Retina (tissue), 1 donor: ENCODE results near the gene APCDD1L.
"Not testable (repeated sequence)": the region's sequence is repeated elsewhere in the genome, so short reads cannot be mapped to it uniquely, and the experiment has no call there.

Experiments used
- DNase-seq: peaks from one replicate; pipeline ENCODE4 v3.0.0-alpha.2; 2016

APCDD1L gene

GRCh38 chr20:58513580-58514285 is 1.5 kb downstream of the APCDD1L start:
- no peak for DNase-seq

GRCh38 chr20:58512808-58513552 is 2.2 kb downstream of the APCDD1L start:
- DNase-seq = peak; percentile 50

- no peak for DNase-seq
Observed at GRCh38 chr20:58511861-58512260, 3.3 kb downstream of the APCDD1L start.

- no peak for DNase-seq
Observed at GRCh38 chr20:58511364-58511763, 3.8 kb downstream of the APCDD1L start.

GRCh38 chr20:58510921-58511320 is 4.3 kb downstream of the APCDD1L start:
- DNase-seq = no peak

- DNase-seq = no peak
Observed at GRCh38 chr20:58508762-58509395, 6.3 kb downstream of the APCDD1L start.

GRCh38 chr20:58506999-58507398 is 8.2 kb downstream of the APCDD1L start:
- not testable (repeated sequence) for DNase-seq

GRCh38 chr20:58504566-58504965 is 10.6 kb downstream of the APCDD1L start:
- no peak for DNase-seq

- no peak for DNase-seq
Observed at GRCh38 chr20:58503668-58504067, 11.5 kb downstream of the APCDD1L start.

GRCh38 chr20:58500256-58500655 is 14.9 kb downstream of the APCDD1L start:
- no peak for DNase-seq

- DNase-seq = peak; percentile 31
Observed at GRCh38 chr20:58498470-58499068, 16.6 kb downstream of the APCDD1L start.

- DNase-seq = peak; percentile 37
Observed at GRCh38 chr20:58497724-58498469, 17.3 kb downstream of the APCDD1L start.

- no peak for DNase-seq
Observed at GRCh38 chr20:58497076-58497641, 18.0 kb downstream of the APCDD1L start.

- no peak for DNase-seq
Observed at GRCh38 chr20:58496429-58496769, 18.8 kb downstream of the APCDD1L start.

GRCh38 chr20:58495623-58496428 is 19.4 kb downstream of the APCDD1L start:
- DNase-seq = no peak

GRCh38 chr20:58494923-58495622 is 20.1 kb downstream of the APCDD1L start:
- DNase-seq = no peak

- no peak for DNase-seq
Observed at GRCh38 chr20:58492795-58493524, 22.2 kb downstream of the APCDD1L start.

GRCh38 chr20:58492074-58492718 is 23.0 kb downstream of the APCDD1L start:
- DNase-seq = no peak

- no peak for DNase-seq
Observed at GRCh38 chr20:58486207-58486606, 29.0 kb downstream of the APCDD1L start.

GRCh38 chr20:58485393-58485792 is 29.8 kb downstream of the APCDD1L start:
- no peak for DNase-seq
